K562 (cell line): ENCODE data around the gene FXR1. TPM values are rescaled to one million over a fixed set of nuclear protein-coding genes. Genes with fewer than 3 reads are reported as not detected.
A peak's percentile ranks its signal among the peaks of the same experiment; 100 is the strongest.

Source experiments
- ATAC-seq: fragments of 200-7000 bp; cut with Tn5 transposase; 3 replicates; pipeline ENCODE4 v1.9.1; 2020; ENCODE audit warnings: moderate library complexity
- BruUV-seq: library from RNA; stranded (reverse); fragments of 400-500 nt; replicated peaks from 2 replicates; lab custom pipeline; 2021; lab: Mats Ljungman, UMichigan
- CTCF ChIA-PET: fragments of 300-600 bp; formaldehyde crosslinking; extraction: SDS; loops from one replicate; lab custom pipeline; 2021; ENCODE audit warnings: low intra/inter-chr PET ratio; lab: Yijun Ruan, JAX
- POLR2A ChIA-PET: fragments of 300-600, 350-650 bp; sonication (Branson Sonifier 250); formaldehyde crosslinking; extraction: SDS; loops from one replicate; lab custom pipeline; 2021; ENCODE audit warnings: antibody characterized with exemption, inconsistent platforms; lab: Yijun Ruan, JAX
- DNase-seq, 4 experiments: peaks; one replicate each; pipeline versions ENCODE4 v3.0.0 to v3.0.0-alpha.2; 2011 to 2018; ENCODE audit warnings: low spot score in 3 of 4, mixed read lengths in 3 of 4; ENCODE audit errors: extremely low read depth in 1 of 4
- FAIRE-seq: peaks from 2 replicates; lab custom pipeline; 2011; peaks lifted over from hg19 to GRCh38; lab: Jason Lieb, UNC
- H2AFZ ChIP-seq: 2 replicates; pipeline ENCODE4 v1.6.0; 2011; ENCODE audit warnings: low read depth, low read length, control low read depth, inconsistent platforms
- H3K27ac ChIP-seq: fragments of 200-600 bp; 3 replicates; pipeline ENCODE4 v1.8.0; 2011; ENCODE audit warnings: low read depth, mild to moderate bottlenecking, control low read depth, inconsistent platforms, low read length, moderate library complexity, mixed read lengths; ENCODE audit errors: extremely low read depth
- H3K27me3 ChIP-seq, 2 experiments: fragments of 300-600 bp in 1 of 2; 2 replicates in 1 of 2; 3 replicates in 1 of 2; pipeline versions ENCODE4 v1.6.0 to v1.8.0; 2011; ENCODE audit warnings: inconsistent platforms in 2 of 2, low read length in 2 of 2, mild to moderate bottlenecking in 1 of 2, mixed read lengths in 1 of 2, moderate library complexity in 1 of 2; ENCODE audit not compliant: control insufficient read depth in 2 of 2, insufficient read depth in 2 of 2
- H3K36me3 ChIP-seq: fragments of 300-600 bp; 3 replicates; pipeline ENCODE4 v1.8.0; 2011; ENCODE audit warnings: mild to moderate bottlenecking, low read length, inconsistent platforms; ENCODE audit not compliant: control insufficient read depth, insufficient read depth
- H3K4me1 ChIP-seq, 2 experiments: fragments of 200-600 bp in 1 of 2; replicated peaks in 1 of 2; 2 replicates in 1 of 2; 3 replicates in 1 of 2; pipeline versions ENCODE4 v1.5.1 to v1.8.0; 2011; ENCODE audit warnings: inconsistent platforms in 2 of 2, low read length in 2 of 2, mild to moderate bottlenecking in 1 of 2, mixed read lengths in 1 of 2, moderate library complexity in 1 of 2; ENCODE audit not compliant: control insufficient read depth in 2 of 2, insufficient read depth in 2 of 2
- H3K4me2 ChIP-seq: 2 replicates; pipeline ENCODE4 v1.6.1; 2011; ENCODE audit warnings: low read length, control low read depth, inconsistent platforms, mixed read lengths; ENCODE audit not compliant: insufficient read depth
- H3K4me3 ChIP-seq: fragments of 200-600 bp; sonication (generic), shearing (Covaris generic); 2 replicates; pipeline ENCODE4 v1.5.1; 2016; ENCODE audit warnings: control low read depth, inconsistent platforms
- H3K79me2 ChIP-seq: fragments of 200-600 bp; 3 replicates; pipeline ENCODE4 v1.8.0; 2011; ENCODE audit warnings: low read length, inconsistent platforms; ENCODE audit not compliant: control insufficient read depth, insufficient read depth
- H3K9ac ChIP-seq, 2 experiments: 2 replicates each; pipeline versions ENCODE4 v1.6.0 to v1.6.1; 2011; ENCODE audit warnings: low read depth in 2 of 2, low read length in 2 of 2, control low read depth in 1 of 2, inconsistent platforms in 1 of 2, mild to moderate bottlenecking in 1 of 2, mixed read lengths in 1 of 2; ENCODE audit not compliant: insufficient read depth in 1 of 2
- H3K9me1 ChIP-seq: one replicate; pipeline ENCODE4 v1.6.0; 2011; ENCODE audit warnings: inconsistent platforms, mild to moderate bottlenecking, low read length, moderate library complexity; ENCODE audit not compliant: control insufficient read depth, insufficient read depth
- H3K9me3 ChIP-seq: replicated peaks from 2 replicates; pipeline ENCODE4 v1.5.1; 2011; ENCODE audit warnings: low read depth, low read length, inconsistent platforms; ENCODE audit not compliant: control insufficient read depth, insufficient read depth
- H4K20me1 ChIP-seq: replicated peaks from 2 replicates; pipeline ENCODE4 v1.6.1; 2011; ENCODE audit warnings: low read length, inconsistent platforms, mixed read lengths; ENCODE audit not compliant: control insufficient read depth, insufficient read depth
- CBX1 ChIP-seq: sonication (generic); IDR thresholded peaks from 2 replicates; pipeline ENCODE4 v1.6.1; 2016; ENCODE audit warnings: antibody characterized with exemption, low read depth, mild to moderate bottlenecking
- CBX3 ChIP-seq, 2 experiments: IDR thresholded peaks; 1 replicate in 1 of 2; 2 replicates in 1 of 2; pipeline ENCODE4 v1.6.1; 2012; ENCODE audit warnings: inconsistent platforms in 2 of 2, low read length in 2 of 2, borderline replicate concordance in 1 of 2, control low read depth in 1 of 2
- CBX5 ChIP-seq: IDR thresholded peaks from 2 replicates; pipeline ENCODE4 v1.6.1; 2014; ENCODE audit warnings: low read depth, borderline replicate concordance
- MCM3 ChIP-seq: fragments of 450-650 bp; IDR thresholded peaks from 2 replicates; pipeline ENCODE4 v1.6.1; 2016
- PURB ChIP-seq: sonication (generic); formaldehyde crosslinking; IDR thresholded peaks from 2 replicates; pipeline ENCODE4 v1.9.0; 2021; ENCODE audit warnings: low read depth, mild to moderate bottlenecking, missing genetic modification reagents
- SIN3A ChIP-seq, 2 experiments: fragments of 150-350 bp in 1 of 2; IDR thresholded peaks; 2 replicates each; pipeline ENCODE4 v1.6.1; 2011 to 2016; ENCODE audit warnings: borderline replicate concordance in 2 of 2, low read depth in 2 of 2, low read length in 2 of 2, mild to moderate bottlenecking in 2 of 2, moderate library complexity in 2 of 2; ENCODE audit not compliant: control insufficient read depth in 1 of 2
- TRIM28 ChIP-seq: fragments of 450-650 bp; IDR thresholded peaks from 2 replicates; pipeline ENCODE4 v1.6.1; 2017
- ZNF280A ChIP-seq: fragments of 450-650 bp; IDR thresholded peaks from 2 replicates; pipeline ENCODE4 v1.6.1; 2018; ENCODE audit warnings: mild to moderate bottlenecking, low read depth; ENCODE audit not compliant: partially characterized antibody
- ZNF561 ChIP-seq: fragments of 450-650 bp; formaldehyde crosslinking; conservative IDR thresholded peaks from 2 replicates; pipeline ENCODE4 v1.4.0; 2020; ENCODE audit warnings: mild to moderate bottlenecking, moderate library complexity
- ZNF76 ChIP-seq: fragments of 250-450 bp; sonication (Bioruptor Pico); IDR thresholded peaks from 2 replicates; pipeline ENCODE4 v1.4.0; 2020; ENCODE audit warnings: mild to moderate bottlenecking, moderate library complexity, borderline replicate concordance
- WGBS: fragments of 100-300 bp; shearing (Covaris generic); methylation state at CpG from one replicate; pipeline ENCODE4 v1.1.6; 2016; ENCODE audit warnings: low coverage, mixed read lengths; ENCODE audit not compliant: insufficient coverage; ENCODE audit errors: missing lambda C conversion rate; 5-methylcytosine and 5-hydroxymethylcytosine counted together
- in situ Hi-C: fragments of 300-500 bp; cut with MboI; formaldehyde crosslinking; loops from 4 replicates; pipeline ENCODE4 v1.15.0; 2018; ENCODE audit warnings: inconsistent platforms, mixed read lengths
- intact Hi-C: fragments of 100-400 bp; cut with micrococcal nuclease; formaldehyde crosslinking; loops from 2 replicates; pipeline ENCODE4 v1.14.2; 2022
- polyA plus RNA-seq, 8 experiments: library from polyadenylated mRNA; depleted of rRNA in 4 of 8; stranded (reverse) in 5 of 8; unstranded in 3 of 8; fragments of >200 nt; fragmentation: Nextera tagmentation in 2 of 8; fragmentation: Illumina TruSeq in 1 of 8; extraction: Ambion mirVana in 2 of 8; extraction: Trizol in 1 of 8; gene quantifications; 2 replicates each; pipeline versions ENCODE4 v1.2.1 to v1.2.3, GENCODE V29; 2011 to 2014; ENCODE audit warnings: inconsistent platforms in 1 of 8, missing spikeins in 1 of 8
- total RNA-seq, 7 experiments: library from RNA; depleted of rRNA in 6 of 7; stranded (reverse); fragments of >200 nt in 6 of 7; fragmentation: Illumina TruSeq in 2 of 7; extraction: Trizol in 2 of 7; gene quantifications; 2 replicates each; pipeline versions ENCODE4 v1.2.1 to v1.2.3, GENCODE V29; 2011 to 2021; ENCODE audit warnings: low replicate concordance in 1 of 7
- TF ChIP-seq, protein P1 (sequence below): IDR thresholded peaks from 2 replicates; pipeline ENCODE4 v1.6.1; 2016; ENCODE audit warnings: missing genetic modification characterization, missing compliant biosample characterization

Gene FXR1
- total and polyA plus RNA-seq, 9 of the 15 experiments (the other 6 are each of a cell fraction or from before 2014, with no cell fraction given): 59.4 to 177 (median 136) TPM

DNA sequence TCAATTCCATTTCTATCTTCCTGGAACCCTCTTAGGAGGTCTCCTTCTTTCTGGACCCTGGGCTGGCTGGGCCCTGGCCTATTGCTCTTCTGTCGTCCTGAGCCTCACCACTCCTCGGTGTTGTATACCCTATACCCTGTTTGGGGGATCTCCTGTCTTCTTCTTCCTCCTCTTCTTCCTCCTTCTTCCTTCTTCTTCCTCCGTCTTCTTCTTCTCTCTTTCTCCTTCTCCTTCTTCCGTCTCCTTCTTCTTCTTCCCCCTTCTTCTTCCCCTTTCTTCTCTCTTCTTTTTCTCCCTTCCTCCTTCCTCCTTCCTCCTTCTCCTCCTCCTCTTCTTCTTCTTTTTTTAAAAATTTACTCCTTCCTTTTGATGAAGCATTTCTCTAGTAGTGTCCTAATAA lies 30.4 kb upstream of the FXR1 start:
- no peaks in the 10 kb centered on the region for H3K36me3 ChIP-seq
- no peak overlapping the region for H3K4me3 ChIP-seq
- H3K79me2 ChIP-seq: no peaks in the 10 kb centered on the region
- WGBS: 17% methylated on average over 3 of the region's 4 CpGs
- H2AFZ ChIP-seq: peak overlapping the region; percentile 34
- DNase-seq (no peak), FAIRE-seq (no peak), ATAC-seq (peak; percentile 31; the same call in 1 of the 3 replicates)
- 0 out of 5 replicates have a peak, but pooled peaks cover 0 to 4% of the 10 kb centered on the region in 2 experiments for H3K4me1 ChIP-seq
- no peaks in the 10 kb centered on the region for H3K9me3 ChIP-seq
- intact Hi-C loops (no loop called here), in situ Hi-C loops (no loop called here)
- CTCF ChIA-PET: no interaction called here
- no peak overlapping the region for H3K9ac ChIP-seq
- H3K9me1 ChIP-seq: no peaks in the 10 kb centered on the region
- no peak overlapping the region for H3K4me2 ChIP-seq
- H3K27ac ChIP-seq: no peak overlapping the region
- TF ChIP-seq MCM3: 0 out of 2 replicates have a peak, but pooled peaks have one; percentile 24
- TF ChIP-seq, protein P1, sequence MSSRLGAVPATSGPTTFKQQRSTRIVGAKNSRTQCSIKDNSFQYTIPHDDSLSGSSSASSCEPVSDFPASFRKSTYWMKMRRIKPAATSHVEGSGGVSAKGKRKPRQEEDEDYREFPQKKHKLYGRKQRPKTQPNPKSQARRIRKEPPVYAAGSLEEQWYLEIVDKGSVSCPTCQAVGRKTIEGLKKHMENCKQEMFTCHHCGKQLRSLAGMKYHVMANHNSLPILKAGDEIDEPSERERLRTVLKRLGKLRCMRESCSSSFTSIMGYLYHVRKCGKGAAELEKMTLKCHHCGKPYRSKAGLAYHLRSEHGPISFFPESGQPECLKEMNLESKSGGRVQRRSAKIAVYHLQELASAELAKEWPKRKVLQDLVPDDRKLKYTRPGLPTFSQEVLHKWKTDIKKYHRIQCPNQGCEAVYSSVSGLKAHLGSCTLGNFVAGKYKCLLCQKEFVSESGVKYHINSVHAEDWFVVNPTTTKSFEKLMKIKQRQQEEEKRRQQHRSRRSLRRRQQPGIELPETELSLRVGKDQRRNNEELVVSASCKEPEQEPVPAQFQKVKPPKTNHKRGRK: peak; percentile 61
- no peak for TF ChIP-seq ZNF76
- no peaks in the 10 kb centered on the region for H3K27me3 ChIP-seq
- no TSS peak for BruUV-seq
- POLR2A ChIA-PET: no interaction called here
- no peaks in the 10 kb centered on the region for H4K20me1 ChIP-seq

GRCh38 chr3:180888992-180889560 lies 23.4 kb upstream of the FXR1 start:
- TF ChIP-seq PURB (CRISPR knock-in tag): no peak
- peak; percentile 91 for TF ChIP-seq CBX5
- TF ChIP-seq TRIM28: peak; percentile 92
- TF ChIP-seq CBX3 (IDR thresholded peaks at IDR 0.05; ENCODE audit: borderline replicate concordance in 1 of 2, low read length in 2 of 2): peak in 1 of 2 experiments; percentile 95; a peak in 2 of 3 replicates
- peak; percentile 94 for TF ChIP-seq ZNF280A
- TF ChIP-seq SIN3A (IDR thresholded peaks at IDR 0.05; ENCODE audit: borderline replicate concordance in 2 of 2, control insufficient read depth in 1 of 2, low read depth in 2 of 2, low read length in 2 of 2): no peak
- TF ChIP-seq CBX1: peak; percentile 75; the same call in 1 of the 2 replicates
- peak; percentile 80; the same call in 1 of the 2 replicates for TF ChIP-seq ZNF561 (CRISPR knock-in tag)
- Histone ChIP-seq H3K9me1 (no peaks in the 10 kb centered on the region), H3K36me3 (no peaks in the 10 kb centered on the region), H3K4me3 (no peak overlapping the region), H4K20me1 (no peaks in the 10 kb centered on the region), H3K4me1 (no peaks in the 10 kb centered on the region), H2AFZ (no peak overlapping the region), H3K9ac (no peak overlapping the region), H3K4me2 (no peak overlapping the region), H3K27ac (no peak overlapping the region), H3K27me3 (no peaks in the 10 kb centered on the region), H3K9me3 (peaks cover 3% of the 10 kb centered on the region), H3K79me2 (no peaks in the 10 kb centered on the region)
- FAIRE-seq: no peak
- no peak for ATAC-seq
- intact Hi-C loops (no loop called here), in situ Hi-C loops (no loop called here)
- no peak for DNase-seq
- CTCF ChIA-PET: no interaction called here
- no TSS peak for BruUV-seq
- POLR2A ChIA-PET: interaction anchor here (0.6 kb wide), 1 partner anchor 86 kb away, joined by 3 read pairs; no protein-coding TSS in a partner anchor
- 17% methylated on average over 6 of the region's 6 CpGs for WGBS
